HCT116 (cell line): ENCODE data around the gene SLC22A23. TPM values are rescaled to one million over a fixed set of nuclear protein-coding genes. Genes with fewer than 3 reads are reported as not detected.

ENCODE experiments used
- ATAC-seq: fragments of 200-7000 bp; cut with Tn5 transposase; 2 replicates; pipeline ENCODE4 v1.9.1; 2020; ENCODE audit warnings: mild to moderate bottlenecking, moderate library complexity
- BruUV-seq: library from RNA; stranded (reverse); fragments of 400-500 nt; replicated peaks from 2 replicates; lab custom pipeline; 2021; lab: Mats Ljungman, UMichigan
- CTCF ChIA-PET: fragments of 300-600 bp; sonication (Branson Sonifier 250); formaldehyde crosslinking; loops from one replicate; lab custom pipeline; 2021; ENCODE audit warnings: antibody characterized with exemption; lab: Charles Lee
- POLR2A ChIA-PET: fragments of 300-600, 350-600 bp; sonication (Branson Sonifier 250); formaldehyde crosslinking; loops from one replicate; lab custom pipeline; 2021; ENCODE audit warnings: antibody characterized with exemption; lab: Charles Lee
- RAD21 ChIA-PET, 2 experiments: fragments of 300-600 bp; sonication (Branson Sonifier 250); formaldehyde crosslinking; loops; one replicate each; lab custom pipeline; 2023; ENCODE audit warnings: low total read pairs in 2 of 2; ENCODE audit not compliant: uncharacterized antibody in 2 of 2, unreplicated experiment in 2 of 2, low non-redundant PET in 1 of 2; lab: Charles Lee
- DNase-seq: peaks from one replicate; pipeline ENCODE4 v3.0.0-alpha.2; 2010; ENCODE audit warnings: low read depth, low spot score
- H2AFZ ChIP-seq: fragments of 200-600 bp; shearing (Covaris generic), sonication (generic); 2 replicates; pipeline ENCODE4 v1.6.1; 2017; ENCODE audit warnings: low read depth, mixed run types, mixed read lengths, antibody characterized with exemption, low read length; ENCODE audit not compliant: poor library complexity, severe bottlenecking
- H3K27ac ChIP-seq: 2 replicates; pipeline ENCODE4 v1.5.1; 2012; ENCODE audit warnings: low read depth, low read length
- H3K27me3 ChIP-seq: fragments of 200-600 bp; sonication (generic); 2 replicates; pipeline ENCODE4 v1.6.1; 2016; ENCODE audit warnings: mixed run types, low read length, mixed read lengths; ENCODE audit not compliant: insufficient read depth
- H3K36me3 ChIP-seq, 2 experiments: fragments of 200-500 bp in 1 of 2; fragments of 200-600 bp in 1 of 2; sonication (Bioruptor generic) in 1 of 2; sonication (generic) in 1 of 2; 2 replicates each; pipeline versions ENCODE4 v1.5.1 to v1.6.1; 2014 to 2016; ENCODE audit warnings: low read length in 2 of 2, inconsistent platforms in 1 of 2, mixed read lengths in 1 of 2, mixed run types in 1 of 2; ENCODE audit not compliant: insufficient read depth in 2 of 2, control insufficient read depth in 1 of 2
- H3K4me1 ChIP-seq, 2 experiments: fragments of 200-600 bp in 1 of 2; sonication (generic) in 1 of 2; 2 replicates each; pipeline versions ENCODE4 v1.5.1 to v1.6.1; 2012 to 2017; ENCODE audit warnings: low read length in 2 of 2, inconsistent platforms in 1 of 2, mild to moderate bottlenecking in 1 of 2, mixed read lengths in 1 of 2, mixed run types in 1 of 2, moderate library complexity in 1 of 2; ENCODE audit not compliant: insufficient read depth in 2 of 2, control insufficient read depth in 1 of 2
- H3K4me2 ChIP-seq: fragments of 200-600 bp; sonication (generic); 2 replicates; pipeline ENCODE4 v1.6.1; 2017; ENCODE audit warnings: mixed run types, low read length, mixed read lengths
- H3K4me3 ChIP-seq, 2 experiments: fragments of 200-600 bp in 1 of 2; sonication (generic) in 1 of 2; replicated peaks in 1 of 2; 2 replicates each; pipeline ENCODE4 v1.5.1; 2011 to 2016; ENCODE audit warnings: low read length in 2 of 2, control low read depth in 1 of 2, low read depth in 1 of 2, mild to moderate bottlenecking in 1 of 2, mixed read lengths in 1 of 2, mixed run types in 1 of 2
- H3K79me2 ChIP-seq: fragments of 200-600 bp; sonication (generic); 2 replicates; pipeline ENCODE4 v1.6.1; 2017; ENCODE audit warnings: mild to moderate bottlenecking, mixed run types, low read length, moderate library complexity, mixed read lengths; ENCODE audit not compliant: insufficient read depth
- H3K9ac ChIP-seq: fragments of 200-600 bp; sonication (generic); 2 replicates; pipeline ENCODE4 v1.6.1; 2016; ENCODE audit warnings: low read length, mixed read lengths
- H3K9me2 ChIP-seq: fragments of 200-600 bp; sonication (generic), shearing (Covaris generic); 2 replicates; pipeline ENCODE4 v1.6.1; 2017; ENCODE audit warnings: mixed run types, mild to moderate bottlenecking, moderate library complexity; ENCODE audit not compliant: insufficient read depth
- H3K9me3 ChIP-seq, 2 experiments: fragments of 200-500 bp in 1 of 2; fragments of 200-600 bp in 1 of 2; sonication (Bioruptor generic) in 1 of 2; sonication (generic) in 1 of 2; 2 replicates each; pipeline ENCODE4 v1.6.1; 2014 to 2017; ENCODE audit warnings: low read length in 2 of 2, mixed read lengths in 2 of 2, inconsistent platforms in 1 of 2, low read depth in 1 of 2, mild to moderate bottlenecking in 1 of 2, mixed run types in 1 of 2, moderate library complexity in 1 of 2; ENCODE audit not compliant: control insufficient read depth in 1 of 2, insufficient read depth in 1 of 2
- H4K20me1 ChIP-seq: fragments of 200-600 bp; sonication (generic), shearing (Covaris generic); 2 replicates; pipeline ENCODE4 v1.6.1; 2017; ENCODE audit warnings: mixed run types, mild to moderate bottlenecking, moderate library complexity; ENCODE audit not compliant: insufficient read depth
- EGR1 ChIP-seq: IDR thresholded peaks from 2 replicates; pipeline ENCODE4 v1.6.1; 2012; ENCODE audit warnings: low read depth
- ELF1 ChIP-seq: IDR thresholded peaks from 2 replicates; pipeline ENCODE4 v1.6.1; 2012; ENCODE audit warnings: low read depth, borderline replicate concordance
- EZH2 ChIP-seq: fragments of 200-600 bp; sonication (generic); IDR thresholded peaks from 2 replicates; pipeline ENCODE4 v1.6.1; 2017; ENCODE audit warnings: antibody characterized with exemption, mixed run types
- FOSL1 ChIP-seq: IDR thresholded peaks from 2 replicates; pipeline ENCODE4 v1.6.1; 2012; ENCODE audit warnings: low read depth
- JUND ChIP-seq: IDR thresholded peaks from 2 replicates; pipeline ENCODE4 v1.6.1; 2012
- MAX ChIP-seq: IDR thresholded peaks from 2 replicates; pipeline ENCODE4 v1.6.1; 2012
- POLR2A ChIP-seq: IDR thresholded peaks from 2 replicates; pipeline ENCODE4 v1.7.0; 2011; ENCODE audit warnings: borderline replicate concordance; ENCODE audit not compliant: insufficient read depth, insufficient read length; ENCODE audit errors: extremely low read depth
- POLR2AphosphoS5 ChIP-seq: IDR thresholded peaks from 2 replicates; pipeline ENCODE4 v1.6.1; 2011; ENCODE audit warnings: mild to moderate bottlenecking, low read depth, low read length, moderate library complexity
- REST ChIP-seq: IDR thresholded peaks from 2 replicates; pipeline ENCODE4 v1.6.1; 2012; ENCODE audit warnings: low read depth
- SIN3A ChIP-seq: IDR thresholded peaks from 2 replicates; pipeline ENCODE4 v1.6.1; 2012; ENCODE audit warnings: low read depth
- SP1 ChIP-seq: IDR thresholded peaks from 2 replicates; pipeline ENCODE4 v1.6.1; 2012; ENCODE audit warnings: low read depth
- TCF7L2 ChIP-seq: IDR thresholded peaks from 2 replicates; pipeline ENCODE4 v1.7.0; 2011; ENCODE audit warnings: borderline replicate concordance, inconsistent platforms; ENCODE audit not compliant: insufficient read depth, insufficient read length; ENCODE audit errors: extremely low read depth
- YY1 ChIP-seq: IDR thresholded peaks from 2 replicates; pipeline ENCODE4 v1.6.1; 2011; ENCODE audit warnings: low read length, low read depth, moderate library complexity, mild to moderate bottlenecking; ENCODE audit not compliant: insufficient replicate concordance; ENCODE audit errors: extremely low read depth
- ZBTB33 ChIP-seq: IDR thresholded peaks from 2 replicates; pipeline ENCODE4 v1.6.1; 2011; ENCODE audit warnings: mild to moderate bottlenecking, low read length, moderate library complexity; ENCODE audit not compliant: insufficient replicate concordance; ENCODE audit errors: extremely low read depth
- ZNF274 ChIP-seq: fragments of 200-500 bp; sonication (Bioruptor generic); IDR thresholded peaks from 2 replicates; pipeline ENCODE4 v1.6.1; 2014; ENCODE audit warnings: mild to moderate bottlenecking, low read depth, low read length, inconsistent platforms
- intact Hi-C: fragments of 100-400 bp; cut with micrococcal nuclease; formaldehyde crosslinking; loops from 2 replicates; pipeline ENCODE4 v1.10.0; 2022
- total RNA-seq: library from RNA; stranded (reverse); gene quantifications from one replicate; pipeline ENCODE4 v1.2.1, GENCODE V29; 2021; ENCODE audit not compliant: unreplicated experiment
- TF ChIP-seq, protein P1 (sequence below), 3 experiments: fragments of 200-600 bp in 1 of 3; sonication (generic) in 1 of 3; IDR thresholded peaks in 2 of 3; conservative IDR thresholded peaks in 1 of 3; 2 replicates each; pipeline ENCODE4 v1.5.1; 2012 to 2017; ENCODE audit warnings: low read depth in 2 of 3, low read length in 2 of 3, antibody characterized with exemption in 1 of 3, borderline replicate concordance in 1 of 3, control low read depth in 1 of 3, mild to moderate bottlenecking in 1 of 3, mixed read lengths in 1 of 3, mixed run types in 1 of 3, moderate library complexity in 1 of 3; ENCODE audit not compliant: insufficient read depth in 1 of 3

SLC22A23 gene
- total RNA-seq, 1 experiment from 2014 or later = 11.5 TPM

DNA sequence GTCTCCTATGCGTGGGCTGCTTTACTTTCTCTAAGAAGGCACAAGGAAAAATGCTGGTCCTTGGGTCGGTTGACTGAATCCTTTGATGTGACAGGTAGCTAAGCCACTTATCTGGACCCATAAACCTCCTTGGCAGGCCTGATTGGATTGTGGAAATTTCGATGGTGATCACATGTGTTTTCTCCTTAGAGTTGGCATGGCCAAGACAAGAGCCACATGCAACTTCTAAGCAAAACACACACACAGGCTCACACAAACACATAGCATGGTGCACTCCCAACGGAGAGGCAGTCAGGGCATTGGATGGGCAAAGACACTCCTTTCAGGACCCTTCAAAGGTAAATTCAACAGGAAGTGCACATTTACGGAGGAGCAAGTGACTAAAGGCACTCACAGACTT lies 102.9 kb downstream of the SLC22A23 start (continued):
- TF ChIP-seq, protein P1, sequence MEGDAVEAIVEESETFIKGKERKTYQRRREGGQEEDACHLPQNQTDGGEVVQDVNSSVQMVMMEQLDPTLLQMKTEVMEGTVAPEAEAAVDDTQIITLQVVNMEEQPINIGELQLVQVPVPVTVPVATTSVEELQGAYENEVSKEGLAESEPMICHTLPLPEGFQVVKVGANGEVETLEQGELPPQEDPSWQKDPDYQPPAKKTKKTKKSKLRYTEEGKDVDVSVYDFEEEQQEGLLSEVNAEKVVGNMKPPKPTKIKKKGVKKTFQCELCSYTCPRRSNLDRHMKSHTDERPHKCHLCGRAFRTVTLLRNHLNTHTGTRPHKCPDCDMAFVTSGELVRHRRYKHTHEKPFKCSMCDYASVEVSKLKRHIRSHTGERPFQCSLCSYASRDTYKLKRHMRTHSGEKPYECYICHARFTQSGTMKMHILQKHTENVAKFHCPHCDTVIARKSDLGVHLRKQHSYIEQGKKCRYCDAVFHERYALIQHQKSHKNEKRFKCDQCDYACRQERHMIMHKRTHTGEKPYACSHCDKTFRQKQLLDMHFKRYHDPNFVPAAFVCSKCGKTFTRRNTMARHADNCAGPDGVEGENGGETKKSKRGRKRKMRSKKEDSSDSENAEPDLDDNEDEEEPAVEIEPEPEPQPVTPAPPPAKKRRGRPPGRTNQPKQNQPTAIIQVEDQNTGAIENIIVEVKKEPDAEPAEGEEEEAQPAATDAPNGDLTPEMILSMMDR (IDR thresholded peaks at IDR 0.05 in 2 of 3, conservative IDR thresholded peaks at IDR 0.05 in 1 of 3; ENCODE audit: borderline replicate concordance in 1 of 3, insufficient read depth in 1 of 3, low read depth in 2 of 3, low read length in 2 of 3) = no peak

DNA sequence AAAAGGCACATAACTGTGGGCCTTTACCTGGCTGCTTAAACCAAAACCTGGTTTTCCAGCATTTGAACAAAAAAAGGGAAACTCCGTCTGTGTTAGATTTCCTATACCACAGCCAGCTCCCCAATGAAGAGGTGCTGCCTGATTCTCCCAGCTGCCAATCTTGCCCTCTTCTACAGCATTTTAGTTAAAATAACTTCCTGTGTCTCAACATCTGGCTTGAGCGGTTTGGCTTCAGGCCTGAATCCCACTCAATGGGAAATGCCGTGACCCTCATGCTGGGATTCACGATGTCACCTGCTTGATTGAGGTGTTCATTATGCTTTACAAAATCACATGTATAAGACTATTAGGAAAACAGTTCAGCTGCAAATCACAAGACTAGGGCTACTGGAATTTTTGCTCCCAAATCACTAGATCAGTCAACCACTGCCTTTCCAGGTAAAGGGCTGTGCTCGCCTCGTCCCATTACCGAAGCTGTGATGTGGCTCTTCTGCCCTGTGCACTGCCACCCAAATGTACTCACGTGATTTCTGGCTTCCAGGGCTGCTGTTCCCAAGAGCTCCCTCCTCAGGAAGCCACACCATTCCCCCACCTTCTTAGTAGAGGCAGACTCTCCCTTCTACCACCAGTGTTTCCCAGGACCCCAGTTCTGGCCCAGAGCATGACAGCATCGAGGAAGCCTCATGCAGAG lies 103.5 kb downstream of the SLC22A23 start:
- intact Hi-C loops = no loop called here
- POLR2A ChIA-PET = no interaction called here
- CTCF ChIA-PET = no interaction called here
- TF ChIP-seq FOSL1 = no peak
- no peak for TF ChIP-seq ELF1
- no peak for TF ChIP-seq EZH2
- TF ChIP-seq YY1 = no peak
- no peak for TF ChIP-seq MAX
- no peak for TF ChIP-seq POLR2A
- no peak for TF ChIP-seq JUND
- TF ChIP-seq TCF7L2 = no peak
- no peak for TF ChIP-seq ZBTB33
- TF ChIP-seq SP1 = no peak
- no peak for TF ChIP-seq POLR2AphosphoS5
- TF ChIP-seq REST = no peak
- no peak for TF ChIP-seq SIN3A
- TF ChIP-seq ZNF274 = no peak
- TF ChIP-seq EGR1 = no peak

More for the DNA sequence above, 103.5 kb downstream of the SLC22A23 start:
- no peak overlapping the region for H2AFZ ChIP-seq
- BruUV-seq = no TSS peak
- RAD21 ChIA-PET = no interaction called here
- no peaks in the 10 kb centered on the region for H3K27me3 ChIP-seq
- H3K79me2 ChIP-seq = no peaks in the 10 kb centered on the region
- no peak for DNase-seq
- no peaks in the 10 kb centered on the region for H3K9me2 ChIP-seq
- H3K27ac ChIP-seq = no peak overlapping the region
- no peaks in the 10 kb centered on the region for H3K9me3 ChIP-seq
- H4K20me1 ChIP-seq = no peaks in the 10 kb centered on the region
- H3K4me1 ChIP-seq = peaks cover 12 to 26% of the 10 kb centered on the region in 2 experiments; a peak in 3 of 4 replicates
- ATAC-seq = no peak
- no peaks in the 10 kb centered on the region for H3K36me3 ChIP-seq
- no peak overlapping the region for H3K9ac ChIP-seq
- no peak overlapping the region for H3K4me3 ChIP-seq
- no peak overlapping the region for H3K4me2 ChIP-seq
